HepG2 (cell line): ENCODE results near the gene IFITM10. TPM values are rescaled to one million over a fixed set of nuclear protein-coding genes. Genes with fewer than 3 reads are reported as not detected.

Source experiments
- AKNA ChIP-seq: sonication (generic); formaldehyde crosslinking; IDR thresholded peaks from 2 replicates; pipeline ENCODE4 v1.4.0; 2020; ENCODE audit warnings: missing genetic modification reagents, borderline replicate concordance
- FOXA1 ChIP-seq, 2 experiments: fragments of 450-650 bp in 1 of 2; sonication (generic) in 1 of 2; formaldehyde crosslinking in 1 of 2; IDR thresholded peaks; 2 replicates each; pipeline versions ENCODE4 v1.4.0 to v1.6.1; 2016 to 2020; ENCODE audit warnings: missing genetic modification reagents in 1 of 2
- FOXK1 ChIP-seq: sonication (generic); formaldehyde crosslinking; IDR thresholded peaks from 2 replicates; pipeline ENCODE4 v1.4.0; 2020; ENCODE audit warnings: low read depth, missing genetic modification reagents, borderline replicate concordance
- RNF219 ChIP-seq: sonication (generic); formaldehyde crosslinking; IDR thresholded peaks from 2 replicates; pipeline ENCODE4 v1.5.0; 2020; ENCODE audit warnings: mild to moderate bottlenecking, missing genetic modification reagents
- polyA plus RNA-seq, 8 experiments: library from polyadenylated mRNA; depleted of rRNA in 3 of 8; stranded (reverse) in 7 of 8; unstranded in 1 of 8; fragments of >200 nt; fragmentation: Illumina TruSeq in 4 of 8; extraction: Trizol in 4 of 8; gene quantifications; 2 replicates each; pipeline versions ENCODE4 v1.2.1 to v1.2.3, GENCODE V29; 2011 to 2016; ENCODE audit warnings: low read depth in 4 of 8, missing spikeins in 1 of 8, mixed read lengths in 1 of 8; ENCODE audit not compliant: insufficient read depth in 1 of 8
- total RNA-seq, 5 experiments: library from RNA; depleted of rRNA; stranded (reverse); fragments of >200 nt; fragmentation: Illumina TruSeq; extraction: Trizol; gene quantifications; 2 replicates each; pipeline ENCODE4 v1.2.3, GENCODE V29; 2016; ENCODE audit warnings: low read depth in 1 of 5
- TF ChIP-seq, protein P1 (sequence below): sonication (generic); formaldehyde crosslinking; IDR thresholded peaks from 2 replicates; pipeline ENCODE4 v1.4.0; 2020; ENCODE audit warnings: missing genetic modification reagents, mild to moderate bottlenecking, borderline replicate concordance

The IFITM10 gene
- total and polyA plus RNA-seq, 2 of the 13 experiments (the other 11 are each of a cell fraction or from before 2014, with no cell fraction given): 0.09 to 0.13 TPM

GRCh38 chr11:1774886-1775285, 24.5 kb upstream of the IFITM10 start (continued):
- TF ChIP-seq RNF219 (CRISPR knock-in tag) (no peak), FOXA1 (IDR thresholded peaks at IDR 0.05) (no peak), FOXA1 (CRISPR knock-in tag; IDR thresholded peaks at IDR 0.05) (no peak), AKNA (CRISPR knock-in tag) (no peak), FOXK1 (CRISPR knock-in tag) (no peak)
- TF ChIP-seq, protein P1, sequence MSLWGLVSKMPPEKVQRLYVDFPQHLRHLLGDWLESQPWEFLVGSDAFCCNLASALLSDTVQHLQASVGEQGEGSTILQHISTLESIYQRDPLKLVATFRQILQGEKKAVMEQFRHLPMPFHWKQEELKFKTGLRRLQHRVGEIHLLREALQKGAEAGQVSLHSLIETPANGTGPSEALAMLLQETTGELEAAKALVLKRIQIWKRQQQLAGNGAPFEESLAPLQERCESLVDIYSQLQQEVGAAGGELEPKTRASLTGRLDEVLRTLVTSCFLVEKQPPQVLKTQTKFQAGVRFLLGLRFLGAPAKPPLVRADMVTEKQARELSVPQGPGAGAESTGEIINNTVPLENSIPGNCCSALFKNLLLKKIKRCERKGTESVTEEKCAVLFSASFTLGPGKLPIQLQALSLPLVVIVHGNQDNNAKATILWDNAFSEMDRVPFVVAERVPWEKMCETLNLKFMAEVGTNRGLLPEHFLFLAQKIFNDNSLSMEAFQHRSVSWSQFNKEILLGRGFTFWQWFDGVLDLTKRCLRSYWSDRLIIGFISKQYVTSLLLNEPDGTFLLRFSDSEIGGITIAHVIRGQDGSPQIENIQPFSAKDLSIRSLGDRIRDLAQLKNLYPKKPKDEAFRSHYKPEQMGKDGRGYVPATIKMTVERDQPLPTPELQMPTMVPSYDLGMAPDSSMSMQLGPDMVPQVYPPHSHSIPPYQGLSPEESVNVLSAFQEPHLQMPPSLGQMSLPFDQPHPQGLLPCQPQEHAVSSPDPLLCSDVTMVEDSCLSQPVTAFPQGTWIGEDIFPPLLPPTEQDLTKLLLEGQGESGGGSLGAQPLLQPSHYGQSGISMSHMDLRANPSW: no peak
